SIG-M5 (cell line): ENCODE results near the gene COL5A1.

Experiments
- DNase-seq: peaks from one replicate; lab custom pipeline; 2025; lab: John Stamatoyannopoulos, UW

COL5A1 gene

GRCh38 chr9:134743853-134744252, 102.2 kb downstream of the COL5A1 start:
- no peak for DNase-seq

GRCh38 chr9:134744385-134745295, 103.0 kb downstream of the COL5A1 start:
- DNase-seq = no peak

GRCh38 chr9:134747951-134748489, 106.4 kb downstream of the COL5A1 start:
- no peak for DNase-seq

GRCh38 chr9:134748591-134748990, 107.0 kb downstream of the COL5A1 start:
- DNase-seq = no peak

- DNase-seq = no peak
These were observed 109.0 kb downstream of the COL5A1 start for GRCh38 chr9:134750450-134751155.

GRCh38 chr9:134751622-134752021, 110.0 kb downstream of the COL5A1 start:
- DNase-seq = no peak

- DNase-seq = no peak
These were observed 111.0 kb downstream of the COL5A1 start for GRCh38 chr9:134752471-134753168.

- no peak for DNase-seq
These were observed 111.6 kb downstream of the COL5A1 start for GRCh38 chr9:134753191-134753590.

GRCh38 chr9:134755221-134755907, 113.8 kb downstream of the COL5A1 start:
- DNase-seq = no peak

GRCh38 chr9:134756098-134756497, 114.5 kb downstream of the COL5A1 start:
- DNase-seq = no peak

GRCh38 chr9:134757216-134757975, 115.8 kb downstream of the COL5A1 start:
- no peak for DNase-seq

GRCh38 chr9:134758949-134759607, 117.5 kb downstream of the COL5A1 start:
- DNase-seq = no peak

- no peak for DNase-seq
These were observed 118.3 kb downstream of the COL5A1 start for GRCh38 chr9:134759913-134760312.

GRCh38 chr9:134760750-134761420, 119.3 kb downstream of the COL5A1 start:
- no peak for DNase-seq

GRCh38 chr9:134764473-134765269, 123.1 kb downstream of the COL5A1 start:
- no peak for DNase-seq

GRCh38 chr9:134765785-134766184, 124.2 kb downstream of the COL5A1 start:
- DNase-seq = no peak

GRCh38 chr9:134766587-134766986, 125.0 kb downstream of the COL5A1 start:
- no peak for DNase-seq

GRCh38 chr9:134768332-134768708, 126.7 kb downstream of the COL5A1 start:
- DNase-seq = no peak
